HepG2 (cell line): ENCODE measurements around the gene CACNA2D3. TPM values are rescaled to one million over a fixed set of nuclear protein-coding genes. Genes with fewer than 3 reads are reported as not detected.

ENCODE experiments used
- ATAC-seq: fragments of 200-7000 bp; cut with Tn5 transposase; 3 replicates; pipeline ENCODE4 v1.9.1; 2020; ENCODE audit warnings: mild to moderate bottlenecking, moderate library complexity
- BruUV-seq: library from RNA; stranded (reverse); fragments of 400-500 nt; replicated peaks from 2 replicates; lab custom pipeline; 2021; lab: Mats Ljungman, UMichigan
- CTCF ChIA-PET: fragments of 300-600 bp; formaldehyde crosslinking; extraction: SDS; loops from one replicate; lab custom pipeline; 2021; ENCODE audit warnings: low total read pairs, inconsistent platforms, low intra/inter-chr PET ratio; lab: Yijun Ruan, JAX
- POLR2A ChIA-PET: fragments of 350-600 bp; sonication (Branson Sonifier 250); formaldehyde crosslinking; loops from one replicate; lab custom pipeline; 2020; ENCODE audit warnings: antibody characterized with exemption, inconsistent platforms; lab: Yijun Ruan, JAX
- DNase-seq: peaks from one replicate; pipeline ENCODE4 v3.0.0-alpha.2; 2015; ENCODE audit warnings: low spot score
- FAIRE-seq: peaks from 3 replicates; lab custom pipeline; 2011; peaks lifted over from hg19 to GRCh38; lab: Jason Lieb, UNC
- H2AFZ ChIP-seq: one replicate; pipeline ENCODE4 v1.6.1; 2011; ENCODE audit warnings: low read length, inconsistent platforms
- H3K27ac ChIP-seq: fragments of 300-600 bp; 3 replicates; pipeline ENCODE4 v1.8.0; 2011; ENCODE audit warnings: mixed run types, mild to moderate bottlenecking, mixed read lengths, low read length, inconsistent platforms; ENCODE audit not compliant: insufficient read depth; ENCODE audit errors: extremely low read length
- H3K27me3 ChIP-seq, 2 experiments: fragments of 200-600 bp in 1 of 2; 2 replicates in 1 of 2; 3 replicates in 1 of 2; pipeline versions ENCODE4 v1.6.0 to v1.8.0; 2011; ENCODE audit warnings: low read length in 2 of 2, mild to moderate bottlenecking in 2 of 2, moderate library complexity in 2 of 2, inconsistent platforms in 1 of 2; ENCODE audit not compliant: insufficient read depth in 2 of 2, control insufficient read depth in 1 of 2
- H3K36me3 ChIP-seq, 2 experiments: fragments of 200-600 bp in 1 of 2; replicated peaks in 1 of 2; 2 replicates in 1 of 2; 3 replicates in 1 of 2; pipeline versions ENCODE4 v1.5.1 to v1.8.0; 2011; ENCODE audit warnings: low read length in 2 of 2, inconsistent platforms in 1 of 2; ENCODE audit not compliant: insufficient read depth in 2 of 2, control insufficient read depth in 1 of 2
- H3K4me1 ChIP-seq: 2 replicates; pipeline ENCODE4 v1.5.1; 2012; ENCODE audit warnings: low read length, inconsistent platforms; ENCODE audit not compliant: insufficient read depth
- H3K4me2 ChIP-seq: 2 replicates; pipeline ENCODE4 v1.6.0; 2011; ENCODE audit warnings: low read depth, low read length, inconsistent platforms
- H3K4me3 ChIP-seq, 3 experiments: fragments of 200-600 bp in 1 of 3; sonication (generic), shearing (Covaris generic) in 1 of 3; replicated peaks in 1 of 3; 2 replicates each; pipeline ENCODE4 v1.5.1; 2011 to 2016; ENCODE audit warnings: low read length in 3 of 3, inconsistent platforms in 2 of 3, low read depth in 2 of 3, mild to moderate bottlenecking in 2 of 3, control low read depth in 1 of 3, mixed read lengths in 1 of 3; ENCODE audit not compliant: insufficient read depth in 1 of 3
- H3K79me2 ChIP-seq: one replicate; pipeline ENCODE4 v1.6.1; 2011; ENCODE audit warnings: low read length, inconsistent platforms; ENCODE audit not compliant: insufficient read depth
- H3K9ac ChIP-seq: 2 replicates; pipeline ENCODE4 v1.6.0; 2011; ENCODE audit warnings: mild to moderate bottlenecking, low read depth, low read length, inconsistent platforms; ENCODE audit not compliant: insufficient read depth
- H3K9me3 ChIP-seq: 2 replicates; pipeline ENCODE4 v1.5.1; 2012; ENCODE audit warnings: mild to moderate bottlenecking, low read length
- H4K20me1 ChIP-seq: 2 replicates; pipeline ENCODE4 v1.6.0; 2011; ENCODE audit warnings: inconsistent platforms, mild to moderate bottlenecking, low read length, moderate library complexity; ENCODE audit not compliant: insufficient read depth
- TFDP2 ChIP-seq: sonication (generic); formaldehyde crosslinking; IDR thresholded peaks from 2 replicates; pipeline ENCODE4 v1.4.0; 2020; ENCODE audit warnings: missing genetic modification reagents
- ZNF276 ChIP-seq: sonication (generic); formaldehyde crosslinking; IDR thresholded peaks from 2 replicates; pipeline ENCODE4 v1.4.0; 2020; ENCODE audit warnings: mild to moderate bottlenecking, low read depth, missing genetic modification reagents
- ZNF558 ChIP-seq: sonication (generic); formaldehyde crosslinking; IDR thresholded peaks from 2 replicates; pipeline ENCODE4 v1.9.0; 2022; ENCODE audit warnings: mild to moderate bottlenecking, missing genetic modification reagents, borderline replicate concordance
- WGBS: methylation state at CpG from one replicate; pipeline ENCODE4 v1.1.6; 2017; ENCODE audit warnings: low lambda C conversion rate; 5-methylcytosine and 5-hydroxymethylcytosine counted together
- in situ Hi-C: cut with HindIII; loops from 2 replicates; pipeline ENCODE4 v1.10.0; 2017; ENCODE audit warnings: low pct_unique_long_range_greater_than_20kb; ENCODE audit not compliant: extremely low pct_ligation_motif_present
- intact Hi-C: fragments of 100-400 bp; cut with micrococcal nuclease; formaldehyde crosslinking; loops from one replicate; pipeline ENCODE4 v1.10.0; 2022; ENCODE audit not compliant: unreplicated experiment
- polyA plus RNA-seq, 8 experiments: library from polyadenylated mRNA; depleted of rRNA in 3 of 8; stranded (reverse) in 7 of 8; unstranded in 1 of 8; fragments of >200 nt; fragmentation: Illumina TruSeq in 4 of 8; extraction: Trizol in 4 of 8; gene quantifications; 2 replicates each; pipeline versions ENCODE4 v1.2.1 to v1.2.3, GENCODE V29; 2011 to 2016; ENCODE audit warnings: low read depth in 4 of 8, missing spikeins in 1 of 8, mixed read lengths in 1 of 8; ENCODE audit not compliant: insufficient read depth in 1 of 8
- total RNA-seq, 5 experiments: library from RNA; depleted of rRNA; stranded (reverse); fragments of >200 nt; fragmentation: Illumina TruSeq; extraction: Trizol; gene quantifications; 2 replicates each; pipeline ENCODE4 v1.2.3, GENCODE V29; 2016; ENCODE audit warnings: low read depth in 1 of 5

The CACNA2D3 gene
- total and polyA plus RNA-seq, 2 of the 13 experiments (the other 11 are each of a cell fraction or from before 2014, with no cell fraction given), result not detected

GRCh38 chr3:54954022-54954421 lies 831.7 kb downstream of the CACNA2D3 start (continued):
- TF ChIP-seq TFDP2, result no peak
- no peak for TF ChIP-seq ZNF276 (CRISPR knock-in tag)
- TF ChIP-seq, all 625 proteins: peak for 0

- ChIA-PET CTCF (no interaction called here), POLR2A (no interaction called here)
- Histone ChIP-seq H4K20me1 (no peaks in the 10 kb centered on the region), H3K79me2 (no peaks in the 10 kb centered on the region), H3K4me1 (no peaks in the 10 kb centered on the region), H3K9ac (no peak overlapping the region), H3K27ac (no peak overlapping the region), H2AFZ (no peak overlapping the region), H3K9me3 (no peaks in the 10 kb centered on the region), H3K36me3 (no peaks in the 10 kb centered on the region), H3K4me3 (no peak overlapping the region), H3K4me2 (no peak overlapping the region), H3K27me3 (peaks cover 1 to 5% of the 10 kb centered on the region in 2 experiments; a peak in 1 of 5 replicates)
- no peak for ATAC-seq
- no TSS peak for BruUV-seq
- DNase-seq, result no peak
- FAIRE-seq, result no peak
- TF ChIP-seq ZNF558 (CRISPR knock-in tag), result no peak
- in situ Hi-C loops (no loop called here), intact Hi-C loops (no loop called here)
- 50% methylated on average over 3 of the region's 5 CpGs for WGBS
These were observed 832.2 kb downstream of the CACNA2D3 start for GRCh38 chr3:54954521-54954920.
